Left cardiac atrium (tissue), 4 donors: Measurements from ENCODE around the gene TEAD2. TPM values are rescaled to one million over a fixed set of nuclear protein-coding genes. Genes with fewer than 3 reads are reported as not detected.
A peak's percentile ranks its signal among the peaks of the same experiment; 100 is the strongest.
"Not testable (repeated sequence)": the region's sequence is repeated elsewhere in the genome, so short reads cannot be mapped to it uniquely, and the experiment has no call there.

Experiments
- ATAC-seq, 2 donors: fragments of 200-7000 bp; cut with Tn5 transposase; one replicate each; pipeline ENCODE4 v1.9.1; 2020; ENCODE audit warnings: mild to moderate bottlenecking in 2 of 2, moderate library complexity in 2 of 2
- DNase-seq: peaks from one replicate; pipeline ENCODE4 v3.0.0-alpha.2; 2020
- intact Hi-C, 2 donors: fragments of 100-400 bp; cut with DNase I; formaldehyde crosslinking; loops; one replicate each; pipeline versions ENCODE4 v1.14.1 to v1.15.1; 2022 to 2023
- total RNA-seq, 2 donors: library from RNA; stranded (reverse); fragmentation: NEBNext Ultra II Directional; extraction: Animal tissue kit (Norgen Biotek cat#: 25700); gene quantifications; one replicate each; pipeline ENCODE4 v1.2.1, GENCODE V29; 2021
- donor health status: DM: no; HTN: yes; CAD: no.
- donor health status: DM: no; HTN: yes; CAD: no; lungs with severe emphysema.
- donor health status: DM: yes; HTN: yes; CAD: no.
- donor health status: Dilated cardiomyopathy.

Gene TEAD2
- total RNA-seq, 2 donors from 2014 or later = 43.8 to 45.0 TPM

GRCh38 chr19:49390131-49390928 lies 28.1 kb upstream of the TEAD2 start:
- intact Hi-C loops = loop anchor here in 1 of 2 donors (5.0 kb wide), 1 partner anchor 52 kb away; the partner anchor contains the start of gene SLC17A7
- ATAC-seq (peak in 1 of 2 donors; percentile 35), DNase-seq (no peak)

GRCh38 chr19:49389406-49389805 lies 27.2 kb upstream of the TEAD2 start:
- ATAC-seq (no peak), DNase-seq (no peak)
- intact Hi-C loops = no loop called here

- intact Hi-C loops = no loop called here
- ATAC-seq (peak; percentile 71 to 76), DNase-seq (peak; percentile 85)
Observed at GRCh38 chr19:49387936-49388372, 25.7 kb upstream of the TEAD2 start, which contains the start of gene KASH5. KASH5 (plus strand) TSS chr19:49388249; CDS start chr19:49390884, 2,635 bp downstream.

- no peak for DNase-seq
- ATAC-seq = no peak
- intact Hi-C loops = no loop called here
Observed at GRCh38 chr19:49383599-49383998, 21.4 kb upstream of the TEAD2 start.

GRCh38 chr19:49382639-49383038 lies 20.4 kb upstream of the TEAD2 start:
- no peak for ATAC-seq

GRCh38 chr19:49380391-49380790 lies 18.2 kb upstream of the TEAD2 start:
- intact Hi-C loops = no loop called here
- ATAC-seq (no peak), DNase-seq (no peak)

More at GRCh38 chr19:49382639-49383038, 20.4 kb upstream of the TEAD2 start:
- intact Hi-C loops = no loop called here
- DNase-seq = no peak

GRCh38 chr19:49378512-49378911 lies 16.3 kb upstream of the TEAD2 start:
- ATAC-seq (no peak), DNase-seq (no peak)
- intact Hi-C loops = no loop called here

- intact Hi-C loops = no loop called here
- no peak for ATAC-seq
- DNase-seq = no peak
Observed at GRCh38 chr19:49374665-49375434, 12.6 kb upstream of the TEAD2 start.

GRCh38 chr19:49373174-49373573 lies 11.0 kb upstream of the TEAD2 start:
- not testable (repeated sequence) for ATAC-seq, DNase-seq

GRCh38 chr19:49371184-49371583 lies 9.0 kb upstream of the TEAD2 start:
- DNase-seq = no peak
- ATAC-seq = no peak
- intact Hi-C loops = no loop called here

More at GRCh38 chr19:49373174-49373573, 11.0 kb upstream of the TEAD2 start:
- intact Hi-C loops = not testable (repeated sequence)

- intact Hi-C loops = no loop called here
Observed at GRCh38 chr19:49368711-49369358, 6.6 kb upstream of the TEAD2 start.

GRCh38 chr19:49366110-49366509 lies 3.9 kb upstream of the TEAD2 start:
- ATAC-seq (no peak), DNase-seq (no peak)
- intact Hi-C loops = no loop called here

More at GRCh38 chr19:49368711-49369358, 6.6 kb upstream of the TEAD2 start:
- DNase-seq = no peak
- no peak for ATAC-seq

GRCh38 chr19:49364083-49364737 lies 2.0 kb upstream of the TEAD2 start:
- ATAC-seq = no peak
- no peak for DNase-seq
- intact Hi-C loops = no loop called here

GRCh38 chr19:49363268-49364082 lies 1.3 kb upstream of the TEAD2 start, which contains the start of gene DKKL1:
DKKL1 (plus strand) TSS chr19:49363877; CDS start chr19:49363999, 122 bp downstream.
- intact Hi-C loops = no loop called here
- DNase-seq = peak; percentile 100
- ATAC-seq = peak; percentile 90 to 93

- DNase-seq = peak; percentile 73
- peak; percentile 4 to 7 for ATAC-seq
- intact Hi-C loops = no loop called here
Observed at GRCh38 chr19:49362929-49363267, 682 bp upstream of the TEAD2 start.

- intact Hi-C loops = no loop called here
- peak; percentile 52 to 60 for ATAC-seq
- peak; percentile 87 for DNase-seq
Observed at GRCh38 chr19:49361438-49362047, 673 bp downstream of the TEAD2 start.
